NB4 (cell line): ENCODE data around the gene CMYA5.

Experiments
- CTCF ChIP-seq: IDR thresholded peaks from one replicate; pipeline ENCODE4 v1.5.1; 2012; ENCODE audit warnings: low read depth, low read length
- MAX ChIP-seq: IDR thresholded peaks from 2 replicates; pipeline ENCODE4 v1.6.1; 2011; ENCODE audit warnings: low read depth, low read length
- MYC ChIP-seq: IDR thresholded peaks from 2 replicates; pipeline ENCODE4 v1.6.1; 2011; ENCODE audit warnings: low read depth, low read length
- POLR2A ChIP-seq: IDR thresholded peaks from 2 replicates; pipeline ENCODE4 v1.6.1; 2011; ENCODE audit warnings: mild to moderate bottlenecking; ENCODE audit not compliant: insufficient read length; ENCODE audit errors: extremely low read depth

- TF ChIP-seq POLR2A (no peak), CTCF (no peak), MAX (no peak), MYC (no peak)
These were observed 109.4 kb downstream of the CMYA5 start for GRCh38 chr5:79798893-79799590.
